ENCODE results near the gene ZNF563.
"Not testable (repeated sequence)": the region's sequence is repeated elsewhere in the genome, so short reads cannot be mapped to it uniquely, and the experiment has no call there.

ZNF563 gene

DNA sequence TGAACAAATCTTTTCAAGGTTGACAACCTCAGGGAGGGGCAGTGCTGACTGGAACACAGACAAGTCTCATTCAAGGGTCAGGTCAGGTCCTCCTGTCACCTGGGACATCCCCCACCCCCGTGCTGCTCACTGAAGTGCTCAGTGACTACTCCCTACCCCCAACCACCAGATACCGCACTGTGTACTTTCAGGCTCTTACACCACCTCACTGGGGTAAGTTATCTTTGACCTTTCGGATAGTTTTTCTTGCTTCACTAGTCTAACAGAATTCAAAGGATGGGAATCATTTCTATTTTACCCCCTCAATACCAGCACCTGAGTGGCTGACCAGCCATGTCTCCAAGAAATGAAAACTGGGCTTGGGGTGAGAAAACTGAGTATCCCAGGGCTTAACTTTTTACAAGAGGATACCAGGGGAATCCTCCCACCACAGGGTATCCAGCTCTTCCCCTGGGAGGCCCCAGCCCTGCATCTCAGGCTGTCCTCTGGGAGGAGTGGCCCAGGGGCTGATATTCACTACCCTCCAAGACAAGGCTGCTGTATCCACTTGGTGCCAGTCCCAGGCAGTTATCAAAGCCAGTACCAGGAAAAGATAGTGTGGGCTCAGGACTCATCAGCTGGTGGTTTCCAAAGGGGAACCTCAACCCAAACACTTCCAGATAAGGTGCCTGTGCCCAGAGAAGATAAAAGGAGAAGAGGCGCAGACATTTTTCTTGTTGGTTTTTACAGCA lies 2.1 kb downstream of the ZNF563 start:
- H3K4me3 ChIP-seq (replicated peaks in 1 of 2; ENCODE audit: low read depth in 2 of 2, low read length in 2 of 2), result no peak overlapping the region
- no peak for TF ChIP-seq CTCF (IDR thresholded peaks at IDR 0.05; ENCODE audit: low read depth, low read length)
- DNase-seq (ENCODE audit: low read depth in 2 of 2), result no peak

DNA sequence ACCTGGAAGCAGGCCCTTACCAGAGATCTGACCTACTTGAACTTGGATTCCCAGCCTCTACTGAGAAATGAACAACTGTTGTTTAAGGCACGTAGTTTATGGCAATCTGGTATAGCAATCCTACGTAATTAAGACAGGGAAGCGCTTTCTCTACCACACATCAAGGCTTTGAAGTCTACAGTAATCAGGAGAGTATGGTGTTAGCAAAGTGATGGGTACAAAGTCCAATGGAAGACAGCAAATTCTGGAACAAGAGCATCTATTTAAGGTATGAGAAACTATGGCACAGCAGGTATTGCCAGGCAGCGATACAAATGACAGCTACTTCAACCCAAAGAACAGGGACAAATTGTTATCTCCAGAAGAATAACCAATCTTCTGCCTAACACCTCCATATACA lies 3.1 kb downstream of the ZNF563 start:
- no peak for TF ChIP-seq CTCF (IDR thresholded peaks at IDR 0.05; ENCODE audit: low read depth, low read length)
- no peak for DNase-seq (ENCODE audit: low read depth in 2 of 2)
- H3K4me3 ChIP-seq (replicated peaks in 1 of 2; ENCODE audit: low read depth in 2 of 2, low read length in 2 of 2), result no peak overlapping the region

- TF ChIP-seq CTCF (IDR thresholded peaks at IDR 0.05; ENCODE audit: low read depth, low read length), result no peak
- DNase-seq (ENCODE audit: low read depth in 2 of 2), result no peak
- no peak overlapping the region for H3K4me3 ChIP-seq (replicated peaks in 1 of 2; ENCODE audit: low read depth in 2 of 2, low read length in 2 of 2)
These were observed 7.7 kb downstream of the ZNF563 start for GRCh38 chr19:12325690-12326089.

GRCh38 chr19:12318782-12319413 lies 14.5 kb downstream of the ZNF563 start:
- H3K4me3 ChIP-seq (replicated peaks in 1 of 2; ENCODE audit: low read depth in 2 of 2, low read length in 2 of 2), result no peak overlapping the region
- TF ChIP-seq CTCF (IDR thresholded peaks at IDR 0.05; ENCODE audit: low read depth, low read length), result no peak
- peak in 1 of 2 donors; percentile 3 for DNase-seq (ENCODE audit: low read depth in 2 of 2)

GRCh38 chr19:12314553-12314952 lies 18.9 kb downstream of the ZNF563 start:
- no peak for TF ChIP-seq CTCF (IDR thresholded peaks at IDR 0.05; ENCODE audit: low read depth, low read length)
- DNase-seq (ENCODE audit: low read depth in 2 of 2), result no peak
- H3K4me3 ChIP-seq (replicated peaks in 1 of 2; ENCODE audit: low read depth in 2 of 2, low read length in 2 of 2), result no peak overlapping the region

- not testable (repeated sequence) for DNase-seq (ENCODE audit: low read depth in 2 of 2); H3K4me3 ChIP-seq (replicated peaks in 1 of 2; ENCODE audit: low read depth in 2 of 2, low read length in 2 of 2)
These were observed 24.5 kb downstream of the ZNF563 start for GRCh38 chr19:12308891-12309290.

DNA sequence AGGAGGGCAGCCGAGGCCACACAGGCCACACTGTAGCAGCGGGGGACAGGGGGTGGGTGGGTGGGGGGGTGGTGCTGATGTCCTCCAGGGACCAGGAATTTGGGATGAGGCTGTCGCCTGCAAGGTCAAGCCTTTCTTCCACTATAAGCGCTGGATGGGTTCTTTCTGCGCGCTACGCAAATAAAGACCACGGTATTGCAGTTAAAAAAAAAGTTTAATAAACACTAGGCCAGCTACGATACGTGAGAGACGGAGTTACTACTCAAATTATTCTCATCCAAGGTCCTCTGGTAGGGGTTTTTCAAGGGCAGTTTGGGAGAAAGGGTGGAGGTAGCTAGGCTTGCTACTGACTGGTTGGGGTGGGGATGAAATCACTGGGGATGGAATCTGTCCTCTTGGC lies 38.2 kb downstream of the ZNF563 start:
- TF ChIP-seq CTCF (IDR thresholded peaks at IDR 0.05; ENCODE audit: low read depth, low read length), result no peak

More for the DNA sequence above, 38.2 kb downstream of the ZNF563 start:
- H3K4me3 ChIP-seq (replicated peaks in 1 of 2; ENCODE audit: low read depth in 2 of 2, low read length in 2 of 2), result peak overlapping the region; percentile 75 to 90
- DNase-seq (ENCODE audit: low read depth in 2 of 2), result no peak

All from cardiac fibroblast (primary cell).